ENCODE measurements around the gene GALR1.

- TF ChIP-seq CTCF (IDR thresholded peaks at IDR 0.05) (no peak), POLR2A (IDR thresholded peaks at IDR 0.05) (no peak), POLR2AphosphoS5 (IDR thresholded peaks at IDR 0.05) (no peak)
Measured at GRCh38 chr18:77249569-77250500, at the start of gene GALR1.
